ENCODE results near the gene MYO7A.

Gene MYO7A

DNA sequence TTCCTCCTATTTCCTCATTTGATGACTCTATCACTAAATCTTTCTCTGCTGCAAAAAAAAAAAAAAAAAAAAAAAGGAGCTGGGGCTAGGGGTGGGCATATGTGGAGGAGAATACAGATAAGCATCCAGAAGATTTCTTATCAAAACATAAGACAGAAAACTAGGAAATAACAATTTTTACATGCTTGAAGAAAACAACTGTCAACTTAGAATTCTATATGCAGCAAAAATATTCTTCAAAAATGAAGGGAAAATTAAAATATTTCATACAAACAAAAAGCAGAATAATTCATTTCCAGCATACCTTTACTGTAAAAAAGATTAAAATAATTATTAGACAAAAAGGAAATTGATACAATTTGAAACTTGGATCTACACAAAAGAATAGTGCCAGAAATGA lies 134.8 kb downstream of the MYO7A start:
- no peak overlapping the region for H3K4me2 ChIP-seq (ENCODE audit: low read length)
- H3K27ac ChIP-seq: no peak overlapping the region
- TF ChIP-seq, protein P1, sequence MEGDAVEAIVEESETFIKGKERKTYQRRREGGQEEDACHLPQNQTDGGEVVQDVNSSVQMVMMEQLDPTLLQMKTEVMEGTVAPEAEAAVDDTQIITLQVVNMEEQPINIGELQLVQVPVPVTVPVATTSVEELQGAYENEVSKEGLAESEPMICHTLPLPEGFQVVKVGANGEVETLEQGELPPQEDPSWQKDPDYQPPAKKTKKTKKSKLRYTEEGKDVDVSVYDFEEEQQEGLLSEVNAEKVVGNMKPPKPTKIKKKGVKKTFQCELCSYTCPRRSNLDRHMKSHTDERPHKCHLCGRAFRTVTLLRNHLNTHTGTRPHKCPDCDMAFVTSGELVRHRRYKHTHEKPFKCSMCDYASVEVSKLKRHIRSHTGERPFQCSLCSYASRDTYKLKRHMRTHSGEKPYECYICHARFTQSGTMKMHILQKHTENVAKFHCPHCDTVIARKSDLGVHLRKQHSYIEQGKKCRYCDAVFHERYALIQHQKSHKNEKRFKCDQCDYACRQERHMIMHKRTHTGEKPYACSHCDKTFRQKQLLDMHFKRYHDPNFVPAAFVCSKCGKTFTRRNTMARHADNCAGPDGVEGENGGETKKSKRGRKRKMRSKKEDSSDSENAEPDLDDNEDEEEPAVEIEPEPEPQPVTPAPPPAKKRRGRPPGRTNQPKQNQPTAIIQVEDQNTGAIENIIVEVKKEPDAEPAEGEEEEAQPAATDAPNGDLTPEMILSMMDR (IDR thresholded peaks at IDR 0.05): no peak
- H3K4me3 ChIP-seq (ENCODE audit: low read depth, low read length): no peak overlapping the region
- H3K9ac ChIP-seq: no peak overlapping the region
- H3K79me2 ChIP-seq: no peaks in the 10 kb centered on the region
- H3K9me3 ChIP-seq (ENCODE audit: control insufficient read depth, low read length): no peaks in the 10 kb centered on the region
- no peaks in the 10 kb centered on the region for H3K36me3 ChIP-seq (ENCODE audit: control insufficient read depth, insufficient read depth, low read length)
- H2AFZ ChIP-seq: no peak overlapping the region
- H3K4me1 ChIP-seq: no peaks in the 10 kb centered on the region
- no peaks in the 10 kb centered on the region for H3K27me3 ChIP-seq (ENCODE audit: control insufficient read depth, insufficient read depth, low read length)

All from parathyroid adenoma (tissue), 2 donors.